Lower leg skin (tissue), 3 donors: Measurements from ENCODE around the gene CT47C1.

Experiments
- POLR2A ChIP-seq, 2 donors: fragments of 450-650 bp; IDR thresholded peaks; one replicate each; pipeline ENCODE4 v1.6.1; 2016 to 2017; ENCODE audit warnings: antibody characterized with exemption in 2 of 2, mild to moderate bottlenecking in 1 of 2, moderate library complexity in 1 of 2
- TF ChIP-seq, protein P1 (sequence below), 3 donors: fragments of 450-650 bp; IDR thresholded peaks; one replicate each; pipeline ENCODE4 v1.5.1; 2016; ENCODE audit warnings: antibody characterized with exemption in 3 of 3, mild to moderate bottlenecking in 3 of 3, moderate library complexity in 2 of 3

DNA sequence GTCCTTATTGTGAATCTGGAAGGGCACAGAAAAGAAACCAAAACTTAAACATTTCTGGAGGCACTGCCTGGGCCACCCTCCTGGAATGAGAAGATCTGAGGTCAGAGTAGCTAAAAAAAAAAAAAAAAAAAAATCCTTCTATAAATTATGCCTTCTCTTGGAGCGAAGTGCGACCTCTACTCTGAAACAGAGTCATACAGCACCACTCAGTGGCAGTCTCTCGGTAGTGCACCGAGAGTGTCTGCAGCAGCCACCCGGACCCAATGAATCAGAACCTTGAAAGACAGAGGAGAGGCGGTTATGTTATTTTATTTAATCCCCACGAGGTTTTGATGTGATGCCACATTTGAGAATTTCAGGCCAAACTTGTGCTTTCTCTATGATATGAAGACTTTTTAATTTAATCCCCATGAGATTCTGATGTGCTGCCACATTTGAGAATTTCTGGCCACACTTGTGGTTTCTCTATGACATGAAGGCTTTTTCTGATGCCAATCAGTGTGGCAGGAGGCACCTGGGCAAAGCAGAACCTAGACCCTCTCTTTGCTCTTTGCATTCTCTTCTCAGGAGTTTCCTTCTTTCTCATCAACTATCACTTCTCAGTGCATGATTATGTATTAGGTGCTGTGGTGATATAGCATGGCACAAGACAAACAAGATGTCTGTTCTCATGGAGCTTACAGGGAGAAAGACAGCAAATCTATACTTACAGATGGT is 5.6 kb upstream of the CT47C1 start:
- TF ChIP-seq, protein P1, sequence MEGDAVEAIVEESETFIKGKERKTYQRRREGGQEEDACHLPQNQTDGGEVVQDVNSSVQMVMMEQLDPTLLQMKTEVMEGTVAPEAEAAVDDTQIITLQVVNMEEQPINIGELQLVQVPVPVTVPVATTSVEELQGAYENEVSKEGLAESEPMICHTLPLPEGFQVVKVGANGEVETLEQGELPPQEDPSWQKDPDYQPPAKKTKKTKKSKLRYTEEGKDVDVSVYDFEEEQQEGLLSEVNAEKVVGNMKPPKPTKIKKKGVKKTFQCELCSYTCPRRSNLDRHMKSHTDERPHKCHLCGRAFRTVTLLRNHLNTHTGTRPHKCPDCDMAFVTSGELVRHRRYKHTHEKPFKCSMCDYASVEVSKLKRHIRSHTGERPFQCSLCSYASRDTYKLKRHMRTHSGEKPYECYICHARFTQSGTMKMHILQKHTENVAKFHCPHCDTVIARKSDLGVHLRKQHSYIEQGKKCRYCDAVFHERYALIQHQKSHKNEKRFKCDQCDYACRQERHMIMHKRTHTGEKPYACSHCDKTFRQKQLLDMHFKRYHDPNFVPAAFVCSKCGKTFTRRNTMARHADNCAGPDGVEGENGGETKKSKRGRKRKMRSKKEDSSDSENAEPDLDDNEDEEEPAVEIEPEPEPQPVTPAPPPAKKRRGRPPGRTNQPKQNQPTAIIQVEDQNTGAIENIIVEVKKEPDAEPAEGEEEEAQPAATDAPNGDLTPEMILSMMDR (IDR thresholded peaks at IDR 0.05): no peak
- TF ChIP-seq POLR2A (IDR thresholded peaks at IDR 0.05): no peak
